Measurements from ENCODE around the gene CXorf58.
"Not testable (repeated sequence)": the region's sequence is repeated elsewhere in the genome, so short reads cannot be mapped to it uniquely, and the experiment has no call there.

Gene CXorf58

GRCh38 chrX:23907498-23908218 is at the start of gene CXorf58, which contains the start of gene APOO:
Gene CXorf58 (plus strand): TSS chrX:23908006. CDS start chrX:23910303, 2,297 bp downstream.
Gene APOO (minus strand): TSS chrX:23907938. CDS start chrX:23907702, 236 bp downstream.
- peak; percentile 98 for DNase-seq

- not testable (repeated sequence) for DNase-seq
These were observed 48.6 kb upstream of the CXorf58 start for GRCh38 chrX:23859238-23859637.

GRCh38 chrX:23861215-23861896 is 46.5 kb upstream of the CXorf58 start:
- DNase-seq = no peak

- not testable (repeated sequence) for DNase-seq
These were observed 45.9 kb upstream of the CXorf58 start for GRCh38 chrX:23861952-23862351.

GRCh38 chrX:23864742-23865326 is 43.0 kb upstream of the CXorf58 start:
- no peak for DNase-seq

- DNase-seq = no peak
These were observed 37.8 kb upstream of the CXorf58 start for GRCh38 chrX:23870041-23870440.

GRCh38 chrX:23871905-23872546 is 35.8 kb upstream of the CXorf58 start:
- DNase-seq = no peak

- DNase-seq = no peak
These were observed 28.3 kb upstream of the CXorf58 start for GRCh38 chrX:23879380-23880090.

GRCh38 chrX:23883737-23884354 is 24.0 kb upstream of the CXorf58 start:
- peak; percentile 79 for DNase-seq

- DNase-seq = no peak
These were observed 23.3 kb upstream of the CXorf58 start for GRCh38 chrX:23884427-23885024.

GRCh38 chrX:23885803-23886202 is 22.0 kb upstream of the CXorf58 start:
- no peak for DNase-seq

- no peak for DNase-seq
These were observed 20.4 kb upstream of the CXorf58 start for GRCh38 chrX:23887451-23887850.

GRCh38 chrX:23887918-23888317 is 19.9 kb upstream of the CXorf58 start:
- no peak for DNase-seq

- DNase-seq = no peak
These were observed 18.8 kb upstream of the CXorf58 start for GRCh38 chrX:23888887-23889501.

- DNase-seq = no peak
These were observed 16.9 kb upstream of the CXorf58 start for GRCh38 chrX:23890933-23891332.

GRCh38 chrX:23894993-23895392 is 12.8 kb upstream of the CXorf58 start:
- DNase-seq = not testable (repeated sequence)

- not testable (repeated sequence) for DNase-seq
These were observed 11.3 kb upstream of the CXorf58 start for GRCh38 chrX:23896539-23896938.

- DNase-seq = no peak
These were observed 10.8 kb upstream of the CXorf58 start for GRCh38 chrX:23896981-23897380.

GRCh38 chrX:23898412-23898959 is 9.3 kb upstream of the CXorf58 start:
- DNase-seq = no peak

- peak; percentile 78 for DNase-seq
These were observed 7.5 kb upstream of the CXorf58 start for GRCh38 chrX:23900220-23900797.

- peak; percentile 91 for DNase-seq
These were observed 6.7 kb upstream of the CXorf58 start for GRCh38 chrX:23901060-23901459.

All from islet precursor cell (in vitro differentiated cells).